Left lung (tissue), 10 donors: ENCODE measurements around the gene TNNT2. TPM values are rescaled to one million over a fixed set of nuclear protein-coding genes. Genes with fewer than 3 reads are reported as not detected.

Experiments
- ATAC-seq: fragments of 200-7000 bp; cut with Tn5 transposase; one replicate; pipeline ENCODE4 v1.9.1; 2020; ENCODE audit warnings: moderate library complexity
- DNase-seq, 4 donors: peaks; one replicate each; pipeline ENCODE4 v3.0.0-alpha.2; 2013 to 2020
- H3K27ac ChIP-seq, 2 donors: fragments of 200-600 bp; sonication (generic) in 1 of 2; one replicate each; pipeline versions ENCODE4 v1.5.0 to v1.8.0; 2020 to 2021
- H3K27me3 ChIP-seq, 2 donors: fragments of 200-600 bp; sonication (generic) in 1 of 2; one replicate each; pipeline versions ENCODE4 v1.5.0 to v1.8.0; 2020 to 2021
- H3K36me3 ChIP-seq, 2 donors: fragments of 200-600 bp; sonication (generic) in 1 of 2; one replicate each; pipeline versions ENCODE4 v1.5.0 to v1.8.0; 2020 to 2021
- H3K4me1 ChIP-seq, 2 donors: fragments of 200-600 bp; one replicate each; pipeline ENCODE4 v1.8.0; 2021
- H3K4me3 ChIP-seq, 2 donors: fragments of 200-600 bp; sonication (generic) in 1 of 2; one replicate each; pipeline versions ENCODE4 v1.5.0 to v1.8.0; 2020 to 2021; ENCODE audit warnings: mild to moderate bottlenecking in 1 of 2
- H3K9me3 ChIP-seq, 2 donors: fragments of 200-600 bp; sonication (generic) in 1 of 2; one replicate each; pipeline versions ENCODE4 v1.5.0 to v1.8.0; 2020 to 2021
- CTCF ChIP-seq, 2 donors: fragments of 200-600 bp; sonication (generic) in 1 of 2; IDR thresholded peaks; one replicate each; pipeline versions ENCODE4 v1.5.0 to v1.8.0; 2021; ENCODE audit warnings: antibody characterized with exemption in 2 of 2
- intact Hi-C, 2 donors: fragments of 100-400 bp; cut with DNase I; formaldehyde crosslinking; loops; one replicate each; pipeline versions ENCODE4 v1.11.2 to v1.14.2; 2022
- polyA plus RNA-seq, 6 donors: library from polyadenylated mRNA; unstranded; fragments of 120-200 nt; gene quantifications; one replicate each; pipeline ENCODE4 v1.2.1, GENCODE V29; 2013; ENCODE audit not compliant: insufficient read length in 6 of 6
- total RNA-seq, 2 donors: library from RNA; stranded (reverse); fragmentation: NEBNext Ultra II Directional; extraction: Animal tissue kit (Norgen Biotek cat#: 25700); gene quantifications; one replicate each; pipeline ENCODE4 v1.2.1, GENCODE V29; 2021
- donor health status: DM: no; HTN: yes; CAD: no.
- donor health status: DM: no; HTN: no; CAD: no.

The TNNT2 gene
- total and polyA plus RNA-seq, 8 donors: 3.2 to 6.5 (median 5.1) TPM

GRCh38 chr1:201419256-201419655 is 41.8 kb upstream of the TNNT2 start:
- TF ChIP-seq CTCF (IDR thresholded peaks at IDR 0.05): no peak
- ATAC-seq: no peak
- Histone ChIP-seq H3K4me3 (no peak overlapping the region), H3K27ac (no peak overlapping the region), H3K27me3 (no peaks in the 10 kb centered on the region), H3K9me3 (no peaks in the 10 kb centered on the region), H3K36me3 (no peaks in the 10 kb centered on the region), H3K4me1 (no peaks in the 10 kb centered on the region)
- intact Hi-C loops: no loop called here
- DNase-seq: no peak

GRCh38 chr1:201418461-201418860 is 41.0 kb upstream of the TNNT2 start:
- DNase-seq (no peak), ATAC-seq (no peak)
- Histone ChIP-seq H3K4me3 (no peak overlapping the region), H3K9me3 (no peaks in the 10 kb centered on the region), H3K27me3 (no peaks in the 10 kb centered on the region), H3K36me3 (no peaks in the 10 kb centered on the region), H3K4me1 (no peaks in the 10 kb centered on the region), H3K27ac (no peak overlapping the region)
- intact Hi-C loops: no loop called here
- TF ChIP-seq CTCF (IDR thresholded peaks at IDR 0.05): no peak

- no peak for TF ChIP-seq CTCF (IDR thresholded peaks at IDR 0.05)
- Histone ChIP-seq H3K27ac (no peak overlapping the region), H3K36me3 (no peaks in the 10 kb centered on the region), H3K4me1 (no peaks in the 10 kb centered on the region), H3K4me3 (no peak overlapping the region), H3K27me3 (no peaks in the 10 kb centered on the region), H3K9me3 (no peaks in the 10 kb centered on the region)
- no peak for DNase-seq
- intact Hi-C loops: no loop called here
- no peak for ATAC-seq
These were observed 36.7 kb upstream of the TNNT2 start for GRCh38 chr1:201414051-201414738.

GRCh38 chr1:201411292-201411691 is 33.8 kb upstream of the TNNT2 start:
- H3K9me3 ChIP-seq: no peaks in the 10 kb centered on the region
- H3K27me3 ChIP-seq: no peaks in the 10 kb centered on the region
- H3K4me1 ChIP-seq: peaks cover 0 to 4% of the 10 kb centered on the region in 2 donors
- TF ChIP-seq CTCF (IDR thresholded peaks at IDR 0.05): no peak
- DNase-seq (no peak), ATAC-seq (no peak)
- no peak overlapping the region for H3K27ac ChIP-seq
- no peak overlapping the region for H3K4me3 ChIP-seq
- intact Hi-C loops: no loop called here
- H3K36me3 ChIP-seq: no peaks in the 10 kb centered on the region

GRCh38 chr1:201409440-201409839 is 32.0 kb upstream of the TNNT2 start:
- peaks cover 0 to 4% of the 10 kb centered on the region in 2 donors for H3K4me1 ChIP-seq
- H3K9me3 ChIP-seq: no peaks in the 10 kb centered on the region
- no peaks in the 10 kb centered on the region for H3K27me3 ChIP-seq
- no peak for TF ChIP-seq CTCF (IDR thresholded peaks at IDR 0.05)
- no peaks in the 10 kb centered on the region for H3K36me3 ChIP-seq
- H3K27ac ChIP-seq: no peak overlapping the region
- intact Hi-C loops: no loop called here
- ATAC-seq (no peak), DNase-seq (no peak)
- no peak overlapping the region for H3K4me3 ChIP-seq
